Measurements from ENCODE around the gene CDH26.

Gene CDH26

GRCh38 chr20:60009826-60010616 is 51.8 kb downstream of the CDH26 start:
- Histone ChIP-seq H3K4me3 (ENCODE audit: low read depth in 1 of 2, low read length in 2 of 2) (no peak overlapping the region), H3K4me1 (ENCODE audit: control insufficient read depth in 1 of 2, insufficient read depth in 2 of 2, low read length in 2 of 2) (no peaks in the 10 kb centered on the region), H3K27me3 (ENCODE audit: control insufficient read depth in 1 of 2, insufficient read depth in 2 of 2, low read length in 2 of 2) (no peaks in the 10 kb centered on the region), H3K36me3 (ENCODE audit: control insufficient read depth in 1 of 2, insufficient read depth in 2 of 2, low read length in 2 of 2) (no peaks in the 10 kb centered on the region), H3K9me3 (ENCODE audit: control insufficient read depth in 1 of 2, low read length in 2 of 2) (no peaks in the 10 kb centered on the region), H3K27ac (ENCODE audit: low read depth, low read length) (no peak overlapping the region), H3K9ac (ENCODE audit: low read depth in 1 of 2, low read length in 2 of 2) (no peak overlapping the region)

GRCh38 chr20:60010689-60011458 is 52.7 kb downstream of the CDH26 start:
- H3K9ac ChIP-seq (ENCODE audit: low read depth in 1 of 2, low read length in 2 of 2): no peak overlapping the region
- H3K27me3 ChIP-seq (ENCODE audit: control insufficient read depth in 1 of 2, insufficient read depth in 2 of 2, low read length in 2 of 2): no peaks in the 10 kb centered on the region
- H3K36me3 ChIP-seq (ENCODE audit: control insufficient read depth in 1 of 2, insufficient read depth in 2 of 2, low read length in 2 of 2): no peaks in the 10 kb centered on the region
- H3K4me1 ChIP-seq (ENCODE audit: control insufficient read depth in 1 of 2, insufficient read depth in 2 of 2, low read length in 2 of 2): no peaks in the 10 kb centered on the region
- no peak overlapping the region for H3K27ac ChIP-seq (ENCODE audit: low read depth, low read length)
- H3K4me3 ChIP-seq (ENCODE audit: low read depth in 1 of 2, low read length in 2 of 2): no peak overlapping the region
- peaks cover 0 to 3% of the 10 kb centered on the region in 2 donors for H3K9me3 ChIP-seq (ENCODE audit: control insufficient read depth in 1 of 2, low read length in 2 of 2)

GRCh38 chr20:60011512-60012507 is 53.6 kb downstream of the CDH26 start:
- no peaks in the 10 kb centered on the region for H3K36me3 ChIP-seq (ENCODE audit: control insufficient read depth in 1 of 2, insufficient read depth in 2 of 2, low read length in 2 of 2)

GRCh38 chr20:60013296-60014139 is 55.3 kb downstream of the CDH26 start:
- Histone ChIP-seq H3K27ac (ENCODE audit: low read depth, low read length) (no peak overlapping the region), H3K36me3 (ENCODE audit: control insufficient read depth in 1 of 2, insufficient read depth in 2 of 2, low read length in 2 of 2) (no peaks in the 10 kb centered on the region), H3K4me1 (ENCODE audit: control insufficient read depth in 1 of 2, insufficient read depth in 2 of 2, low read length in 2 of 2) (no peaks in the 10 kb centered on the region), H3K9ac (ENCODE audit: low read depth in 1 of 2, low read length in 2 of 2) (no peak overlapping the region), H3K4me3 (ENCODE audit: low read depth in 1 of 2, low read length in 2 of 2) (no peak overlapping the region), H3K27me3 (ENCODE audit: control insufficient read depth in 1 of 2, insufficient read depth in 2 of 2, low read length in 2 of 2) (no peaks in the 10 kb centered on the region), H3K9me3 (ENCODE audit: control insufficient read depth in 1 of 2, low read length in 2 of 2) (peaks cover 0 to 5% of the 10 kb centered on the region in 2 donors)

More at GRCh38 chr20:60011512-60012507, 53.6 kb downstream of the CDH26 start:
- Histone ChIP-seq H3K4me1 (ENCODE audit: control insufficient read depth in 1 of 2, insufficient read depth in 2 of 2, low read length in 2 of 2) (no peaks in the 10 kb centered on the region), H3K27ac (ENCODE audit: low read depth, low read length) (no peak overlapping the region), H3K9ac (ENCODE audit: low read depth in 1 of 2, low read length in 2 of 2) (no peak overlapping the region), H3K27me3 (ENCODE audit: control insufficient read depth in 1 of 2, insufficient read depth in 2 of 2, low read length in 2 of 2) (no peaks in the 10 kb centered on the region), H3K4me3 (ENCODE audit: low read depth in 1 of 2, low read length in 2 of 2) (no peak overlapping the region), H3K9me3 (ENCODE audit: control insufficient read depth in 1 of 2, low read length in 2 of 2) (peaks cover 0 to 5% of the 10 kb centered on the region in 2 donors)

- Histone ChIP-seq H3K4me3 (ENCODE audit: low read depth in 1 of 2, low read length in 2 of 2) (no peak overlapping the region), H3K27ac (ENCODE audit: low read depth, low read length) (no peak overlapping the region), H3K27me3 (ENCODE audit: control insufficient read depth in 1 of 2, insufficient read depth in 2 of 2, low read length in 2 of 2) (no peaks in the 10 kb centered on the region), H3K9me3 (ENCODE audit: control insufficient read depth in 1 of 2, low read length in 2 of 2) (peaks cover 0 to 5% of the 10 kb centered on the region in 2 donors), H3K36me3 (ENCODE audit: control insufficient read depth in 1 of 2, insufficient read depth in 2 of 2, low read length in 2 of 2) (no peaks in the 10 kb centered on the region), H3K4me1 (ENCODE audit: control insufficient read depth in 1 of 2, insufficient read depth in 2 of 2, low read length in 2 of 2) (no peaks in the 10 kb centered on the region), H3K9ac (ENCODE audit: low read depth in 1 of 2, low read length in 2 of 2) (no peak overlapping the region)
Measured at GRCh38 chr20:60016406-60016805, 58.2 kb downstream of the CDH26 start.

- H3K4me1 ChIP-seq (ENCODE audit: control insufficient read depth in 1 of 2, insufficient read depth in 2 of 2, low read length in 2 of 2): peaks cover 0 to 4% of the 10 kb centered on the region in 2 donors
- peaks cover 0 to 5% of the 10 kb centered on the region in 2 donors for H3K9me3 ChIP-seq (ENCODE audit: control insufficient read depth in 1 of 2, low read length in 2 of 2)
- no peak overlapping the region for H3K27ac ChIP-seq (ENCODE audit: low read depth, low read length)
- no peaks in the 10 kb centered on the region for H3K36me3 ChIP-seq (ENCODE audit: control insufficient read depth in 1 of 2, insufficient read depth in 2 of 2, low read length in 2 of 2)
- H3K4me3 ChIP-seq (ENCODE audit: low read depth in 1 of 2, low read length in 2 of 2): no peak overlapping the region
- H3K27me3 ChIP-seq (ENCODE audit: control insufficient read depth in 1 of 2, insufficient read depth in 2 of 2, low read length in 2 of 2): no peaks in the 10 kb centered on the region
- no peak overlapping the region for H3K9ac ChIP-seq (ENCODE audit: low read depth in 1 of 2, low read length in 2 of 2)
Measured at GRCh38 chr20:60020251-60020650, 62.0 kb downstream of the CDH26 start.

GRCh38 chr20:60021104-60021503 is 62.9 kb downstream of the CDH26 start:
- H3K4me3 ChIP-seq (ENCODE audit: low read depth in 1 of 2, low read length in 2 of 2): no peak overlapping the region
- no peak overlapping the region for H3K27ac ChIP-seq (ENCODE audit: low read depth, low read length)
- peaks cover 0 to 4% of the 10 kb centered on the region in 2 donors for H3K4me1 ChIP-seq (ENCODE audit: control insufficient read depth in 1 of 2, insufficient read depth in 2 of 2, low read length in 2 of 2)
- H3K9me3 ChIP-seq (ENCODE audit: control insufficient read depth in 1 of 2, low read length in 2 of 2): no peaks in the 10 kb centered on the region
- H3K36me3 ChIP-seq (ENCODE audit: control insufficient read depth in 1 of 2, insufficient read depth in 2 of 2, low read length in 2 of 2): no peaks in the 10 kb centered on the region
- H3K9ac ChIP-seq (ENCODE audit: low read depth in 1 of 2, low read length in 2 of 2): no peak overlapping the region
- no peaks in the 10 kb centered on the region for H3K27me3 ChIP-seq (ENCODE audit: control insufficient read depth in 1 of 2, insufficient read depth in 2 of 2, low read length in 2 of 2)

- Histone ChIP-seq H3K4me3 (ENCODE audit: low read depth in 1 of 2, low read length in 2 of 2) (no peak overlapping the region), H3K36me3 (ENCODE audit: control insufficient read depth in 1 of 2, insufficient read depth in 2 of 2, low read length in 2 of 2) (no peaks in the 10 kb centered on the region), H3K4me1 (ENCODE audit: control insufficient read depth in 1 of 2, insufficient read depth in 2 of 2, low read length in 2 of 2) (peaks cover 0 to 4% of the 10 kb centered on the region in 2 donors), H3K27me3 (ENCODE audit: control insufficient read depth in 1 of 2, insufficient read depth in 2 of 2, low read length in 2 of 2) (no peaks in the 10 kb centered on the region), H3K9me3 (ENCODE audit: control insufficient read depth in 1 of 2, low read length in 2 of 2) (no peaks in the 10 kb centered on the region), H3K27ac (ENCODE audit: low read depth, low read length) (no peak overlapping the region), H3K9ac (ENCODE audit: low read depth in 1 of 2, low read length in 2 of 2) (no peak overlapping the region)
Measured at GRCh38 chr20:60022849-60023248, 64.6 kb downstream of the CDH26 start.

- H3K27ac ChIP-seq (ENCODE audit: low read depth, low read length): no peak overlapping the region
Measured at GRCh38 chr20:60024245-60024644, 66.0 kb downstream of the CDH26 start.

More at GRCh38 chr20:60024245-60024644, 66.0 kb downstream of the CDH26 start:
- Histone ChIP-seq H3K9ac (ENCODE audit: low read depth in 1 of 2, low read length in 2 of 2) (no peak overlapping the region), H3K9me3 (ENCODE audit: control insufficient read depth in 1 of 2, low read length in 2 of 2) (no peaks in the 10 kb centered on the region), H3K36me3 (ENCODE audit: control insufficient read depth in 1 of 2, insufficient read depth in 2 of 2, low read length in 2 of 2) (no peaks in the 10 kb centered on the region), H3K27me3 (ENCODE audit: control insufficient read depth in 1 of 2, insufficient read depth in 2 of 2, low read length in 2 of 2) (no peaks in the 10 kb centered on the region), H3K4me3 (ENCODE audit: low read depth in 1 of 2, low read length in 2 of 2) (no peak overlapping the region), H3K4me1 (ENCODE audit: control insufficient read depth in 1 of 2, insufficient read depth in 2 of 2, low read length in 2 of 2) (peaks cover 0 to 4% of the 10 kb centered on the region in 2 donors)

Measured in duodenal mucosa (tissue), 2 donors.